NCI-H446 treated with DMSO at 0.1 percent for 48 hours (cell line): Measurements from ENCODE around the gene ATXN7L1.

Experiments used
- DNase-seq: peaks from one replicate; lab custom pipeline; 2025; lab: John Stamatoyannopoulos, UW

The ATXN7L1 gene

GRCh38 chr7:105778956-105779355 lies 97.4 kb downstream of the ATXN7L1 start:
- no peak for DNase-seq

GRCh38 chr7:105776986-105777910 lies 99.2 kb downstream of the ATXN7L1 start:
- DNase-seq, result peak; percentile 25

GRCh38 chr7:105776068-105776790 lies 100.2 kb downstream of the ATXN7L1 start:
- no peak for DNase-seq

DNA sequence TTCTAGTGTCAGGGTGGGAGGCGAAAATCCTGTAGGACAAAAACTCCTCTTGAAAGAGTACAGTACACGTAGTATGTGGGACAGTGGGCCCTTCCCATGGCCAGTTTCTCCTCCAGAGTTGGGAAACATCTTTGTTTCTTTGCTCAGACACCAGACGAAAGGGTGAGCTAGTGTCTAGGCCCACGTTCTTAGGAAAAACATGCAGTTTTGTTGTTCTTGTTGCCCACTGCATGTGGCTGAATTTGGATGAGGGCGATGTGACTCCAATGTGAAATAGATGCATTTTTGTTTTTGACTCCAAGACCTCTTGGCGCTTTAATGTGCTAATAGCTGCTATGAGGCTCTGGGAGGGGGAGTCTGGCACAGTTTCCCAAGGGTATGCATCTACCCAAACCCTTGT lies 100.8 kb downstream of the ATXN7L1 start:
- no peak for DNase-seq

- DNase-seq, result no peak
These were observed 103.4 kb downstream of the ATXN7L1 start for GRCh38 chr7:105773030-105773460.

GRCh38 chr7:105769901-105770628 lies 106.3 kb downstream of the ATXN7L1 start:
- no peak for DNase-seq

DNA sequence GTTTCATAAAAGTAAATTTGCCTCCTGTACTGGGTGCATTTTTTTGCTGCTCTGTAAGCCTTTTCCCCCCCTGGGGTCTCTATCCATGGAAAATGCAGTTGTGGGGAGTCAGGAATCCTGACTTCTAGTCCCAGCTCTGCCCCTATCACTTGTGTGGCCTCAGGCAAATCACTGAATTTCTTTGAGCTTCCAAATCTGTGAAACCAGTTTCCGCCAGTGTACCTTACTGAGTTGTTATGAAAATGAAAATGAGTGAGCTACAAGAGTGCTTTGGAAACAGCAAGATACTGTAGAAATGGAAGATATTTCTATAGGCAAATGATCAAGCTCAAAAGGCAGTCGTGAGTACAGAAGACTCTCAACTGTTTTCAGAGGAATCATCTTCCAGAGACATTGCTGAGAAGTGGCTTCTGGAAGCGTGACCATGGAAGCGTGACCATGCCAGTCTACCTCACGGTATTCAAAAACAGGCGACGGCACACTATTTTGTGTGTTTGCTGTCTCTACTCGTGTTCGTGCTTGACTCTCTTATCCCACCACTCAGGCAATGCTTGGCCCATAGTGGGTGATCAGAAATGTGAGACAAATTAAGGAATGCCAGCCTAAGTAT lies 107.4 kb downstream of the ATXN7L1 start:
- DNase-seq, result no peak

DNA sequence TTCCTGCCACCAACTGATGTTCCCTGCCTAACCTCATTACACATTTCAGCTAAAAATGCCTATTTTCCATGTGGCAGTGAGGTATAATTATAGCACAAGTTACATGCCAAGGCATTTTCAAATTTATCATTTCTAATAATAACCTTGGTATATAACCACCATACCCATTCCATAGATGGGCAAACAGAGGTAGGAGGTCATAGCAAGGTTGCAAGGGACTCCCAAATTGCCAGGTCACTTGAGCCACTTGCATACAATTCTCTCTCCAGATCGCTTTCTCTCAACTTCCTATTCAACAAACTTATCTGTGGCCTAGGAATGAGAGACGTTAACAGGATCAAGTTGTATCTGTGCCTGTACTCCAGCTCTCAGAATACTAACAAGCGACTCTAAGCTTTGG lies 108.3 kb downstream of the ATXN7L1 start:
- DNase-seq, result no peak

- DNase-seq, result peak; percentile 84
These were observed 109.9 kb downstream of the ATXN7L1 start for GRCh38 chr7:105766421-105767073.

GRCh38 chr7:105765846-105766245 lies 110.6 kb downstream of the ATXN7L1 start:
- DNase-seq, result no peak

- no peak for DNase-seq
These were observed 111.9 kb downstream of the ATXN7L1 start for GRCh38 chr7:105764506-105764905.

- no peak for DNase-seq
These were observed 115.6 kb downstream of the ATXN7L1 start for GRCh38 chr7:105760551-105761447.

DNA sequence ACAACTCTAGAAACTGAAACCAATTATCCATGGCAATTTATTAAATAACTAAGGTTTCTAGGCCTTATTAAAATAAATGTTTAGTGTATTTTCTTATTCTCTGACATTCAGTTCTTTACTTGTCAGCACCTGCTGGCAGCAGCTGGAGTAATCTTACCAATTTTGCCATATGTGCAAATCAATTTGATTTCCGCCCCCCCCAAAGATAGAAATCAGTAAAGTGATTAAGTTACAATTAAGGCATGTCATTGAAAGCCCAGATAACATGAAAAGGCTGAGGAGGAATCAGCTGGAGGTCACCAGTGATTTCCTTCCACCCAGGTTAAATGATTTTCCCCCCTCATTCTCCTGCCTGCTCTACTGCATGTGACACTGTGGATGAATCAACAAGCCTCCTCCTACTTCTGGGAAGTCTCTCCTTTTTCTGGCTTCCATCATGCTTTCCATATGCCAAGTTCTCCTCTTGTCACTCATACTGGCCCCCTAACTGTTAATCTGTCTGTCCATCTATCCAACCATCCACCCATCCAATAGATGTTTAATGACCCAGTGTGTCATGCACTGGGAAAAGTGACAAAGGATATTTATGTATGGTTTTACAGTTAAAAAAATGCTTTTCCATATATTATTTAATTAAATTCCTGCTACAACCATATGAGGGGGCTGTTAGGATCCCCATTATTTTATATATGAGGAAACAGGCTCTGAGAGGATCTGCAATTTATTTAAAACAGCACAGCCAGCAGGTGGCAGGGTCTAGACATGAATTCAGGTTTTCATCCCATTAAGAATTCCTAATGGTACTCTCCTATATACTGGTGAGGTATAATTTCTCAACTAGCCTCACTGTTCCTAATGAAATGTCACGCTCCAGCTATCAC lies 116.5 kb downstream of the ATXN7L1 start:
- peak; percentile 73 for DNase-seq

GRCh38 chr7:105756367-105756766 lies 120.0 kb downstream of the ATXN7L1 start:
- DNase-seq, result no peak

- DNase-seq, result no peak
These were observed 123.6 kb downstream of the ATXN7L1 start for GRCh38 chr7:105752671-105753275.

GRCh38 chr7:105751054-105751453 lies 125.3 kb downstream of the ATXN7L1 start:
- no peak for DNase-seq

DNA sequence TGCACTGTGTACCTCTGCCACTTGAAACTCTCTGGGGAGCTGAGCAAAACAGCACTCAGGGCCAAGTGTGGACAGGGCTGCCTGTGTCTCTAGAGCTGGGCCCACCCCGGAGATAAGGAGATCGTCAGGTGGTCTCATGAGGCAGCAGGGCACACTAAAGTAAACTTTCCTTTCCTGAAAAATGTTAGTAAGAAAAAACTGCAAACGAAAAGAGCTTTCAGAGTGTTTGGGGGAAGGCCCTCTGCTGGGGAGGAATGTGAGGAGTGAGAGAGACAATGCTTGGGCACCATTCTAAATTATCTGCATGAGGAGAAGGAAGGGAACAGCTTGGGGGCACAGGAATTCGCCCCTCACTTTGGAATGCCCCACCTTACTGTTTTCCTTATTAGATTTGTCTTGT lies 127.7 kb downstream of the ATXN7L1 start:
- no peak for DNase-seq

DNA sequence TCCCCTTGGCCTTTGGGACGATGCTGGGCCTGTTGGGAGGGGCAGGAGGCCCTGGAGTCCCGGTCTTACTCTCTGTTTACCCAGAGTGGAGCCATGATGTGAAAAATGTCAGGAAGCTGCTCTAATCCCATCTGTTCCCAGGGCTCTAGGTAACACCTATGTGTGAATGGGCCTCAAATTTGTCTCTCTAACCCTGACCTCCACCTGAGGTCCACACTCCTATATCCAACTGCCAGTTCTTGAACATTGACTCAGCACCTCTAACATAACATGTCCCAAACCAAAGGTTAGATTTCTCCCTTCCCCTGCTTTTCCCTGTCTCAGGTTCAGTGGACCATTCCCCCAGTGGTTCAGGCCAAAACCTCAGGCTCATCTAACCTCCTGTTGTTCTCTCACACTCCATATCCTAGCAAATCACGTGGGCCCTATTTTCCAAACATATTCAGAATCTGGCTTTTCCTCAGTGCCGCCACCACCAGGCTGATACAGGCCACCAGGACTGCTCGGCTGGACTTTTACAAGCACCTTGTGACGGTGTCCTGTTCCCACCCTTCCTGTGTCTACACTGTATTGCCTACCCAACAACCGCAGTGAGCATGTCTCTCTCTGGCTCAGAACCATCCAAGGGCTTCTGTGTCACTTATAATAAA lies 130.6 kb downstream of the ATXN7L1 start:
- DNase-seq, result no peak
